ENCODE measurements around the gene RHPN2. TPM values are rescaled to one million over a fixed set of nuclear protein-coding genes. Genes with fewer than 3 reads are reported as not detected.

Gene RHPN2
- total RNA-seq, 4 donors from 2014 or later, result 7.8 to 39.7 (median 18.5) TPM

DNA sequence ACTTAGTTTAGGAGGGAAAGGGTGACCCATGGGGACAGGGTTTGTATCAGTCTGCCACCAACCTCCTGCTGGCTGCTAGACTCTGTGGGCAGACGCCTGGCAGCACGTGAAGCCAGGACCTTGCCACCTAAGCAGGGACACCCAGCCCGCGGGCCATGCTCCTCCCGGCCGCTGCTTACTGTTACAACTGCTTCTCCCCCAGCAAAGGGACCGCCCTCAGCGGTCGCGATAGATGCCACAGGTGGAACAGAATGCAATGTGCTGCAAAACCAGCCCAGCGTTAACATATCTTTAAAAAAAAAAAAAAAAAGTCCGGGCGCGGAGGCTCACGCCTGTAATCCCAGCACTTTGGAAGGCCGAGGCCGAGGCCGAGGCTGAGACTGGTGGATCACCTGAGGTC lies 1.9 kb upstream of the RHPN2 start:
- 83% methylated on average over 18 of the region's 18 CpGs for WGBS
- H3K27me3 ChIP-seq, result peaks cover 31% of the 10 kb centered on the region

DNA sequence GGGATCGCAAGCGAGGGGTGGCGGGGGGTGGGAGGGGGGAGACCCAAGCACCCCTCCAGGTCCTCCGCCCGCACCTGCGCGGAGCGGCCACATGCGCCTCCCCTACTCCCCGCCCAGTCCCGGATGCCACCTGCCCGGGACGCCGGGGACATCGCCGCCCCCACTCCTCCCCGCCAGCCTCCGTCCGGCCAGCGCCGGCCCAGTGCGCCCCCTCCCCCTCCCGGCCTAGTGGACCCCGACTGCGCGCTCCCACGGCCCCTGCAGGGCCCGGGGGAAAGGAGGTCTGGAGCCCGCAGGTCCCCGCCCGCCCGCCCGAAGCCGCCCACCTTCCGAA lies 263 bp downstream of the RHPN2 start:
- H3K27ac ChIP-seq, result peak overlapping the region; percentile 55
- no peak for TF ChIP-seq POLR2AphosphoS5 (IDR thresholded peaks at IDR 0.05)
- no peak for TF ChIP-seq EP300 (IDR thresholded peaks at IDR 0.05)
- TF ChIP-seq, protein P1, sequence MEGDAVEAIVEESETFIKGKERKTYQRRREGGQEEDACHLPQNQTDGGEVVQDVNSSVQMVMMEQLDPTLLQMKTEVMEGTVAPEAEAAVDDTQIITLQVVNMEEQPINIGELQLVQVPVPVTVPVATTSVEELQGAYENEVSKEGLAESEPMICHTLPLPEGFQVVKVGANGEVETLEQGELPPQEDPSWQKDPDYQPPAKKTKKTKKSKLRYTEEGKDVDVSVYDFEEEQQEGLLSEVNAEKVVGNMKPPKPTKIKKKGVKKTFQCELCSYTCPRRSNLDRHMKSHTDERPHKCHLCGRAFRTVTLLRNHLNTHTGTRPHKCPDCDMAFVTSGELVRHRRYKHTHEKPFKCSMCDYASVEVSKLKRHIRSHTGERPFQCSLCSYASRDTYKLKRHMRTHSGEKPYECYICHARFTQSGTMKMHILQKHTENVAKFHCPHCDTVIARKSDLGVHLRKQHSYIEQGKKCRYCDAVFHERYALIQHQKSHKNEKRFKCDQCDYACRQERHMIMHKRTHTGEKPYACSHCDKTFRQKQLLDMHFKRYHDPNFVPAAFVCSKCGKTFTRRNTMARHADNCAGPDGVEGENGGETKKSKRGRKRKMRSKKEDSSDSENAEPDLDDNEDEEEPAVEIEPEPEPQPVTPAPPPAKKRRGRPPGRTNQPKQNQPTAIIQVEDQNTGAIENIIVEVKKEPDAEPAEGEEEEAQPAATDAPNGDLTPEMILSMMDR (IDR thresholded peaks at IDR 0.05), result no peak
- TF ChIP-seq POLR2A (IDR thresholded peaks at IDR 0.05), result no peak
- WGBS, result no CpG with 5 or more reads among the region's 35 CpGs
- H3K27me3 ChIP-seq, result peaks cover 31% of the 10 kb centered on the region
- no peak for DNase-seq (ENCODE audit: low spot score in 2 of 2)
- H3K9me3 ChIP-seq, result no peaks in the 10 kb centered on the region
- H3K4me1 ChIP-seq, result peaks cover 19% of the 10 kb centered on the region
- peak overlapping the region; percentile 56 for H3K4me3 ChIP-seq
- H3K36me3 ChIP-seq, result no peaks in the 10 kb centered on the region

More for the DNA sequence above, 1.9 kb upstream of the RHPN2 start:
- Histone ChIP-seq H3K4me1 (peaks cover 19% of the 10 kb centered on the region), H3K9me3 (no peaks in the 10 kb centered on the region), H3K27ac (no peak overlapping the region), H3K36me3 (no peaks in the 10 kb centered on the region), H3K4me3 (no peak overlapping the region)
- TF ChIP-seq, protein P1 (IDR thresholded peaks at IDR 0.05), result no peak
- TF ChIP-seq POLR2AphosphoS5 (IDR thresholded peaks at IDR 0.05) (no peak), EP300 (IDR thresholded peaks at IDR 0.05) (no peak), POLR2A (IDR thresholded peaks at IDR 0.05) (no peak)
- DNase-seq (ENCODE audit: low spot score in 2 of 2), result no peak

DNA sequence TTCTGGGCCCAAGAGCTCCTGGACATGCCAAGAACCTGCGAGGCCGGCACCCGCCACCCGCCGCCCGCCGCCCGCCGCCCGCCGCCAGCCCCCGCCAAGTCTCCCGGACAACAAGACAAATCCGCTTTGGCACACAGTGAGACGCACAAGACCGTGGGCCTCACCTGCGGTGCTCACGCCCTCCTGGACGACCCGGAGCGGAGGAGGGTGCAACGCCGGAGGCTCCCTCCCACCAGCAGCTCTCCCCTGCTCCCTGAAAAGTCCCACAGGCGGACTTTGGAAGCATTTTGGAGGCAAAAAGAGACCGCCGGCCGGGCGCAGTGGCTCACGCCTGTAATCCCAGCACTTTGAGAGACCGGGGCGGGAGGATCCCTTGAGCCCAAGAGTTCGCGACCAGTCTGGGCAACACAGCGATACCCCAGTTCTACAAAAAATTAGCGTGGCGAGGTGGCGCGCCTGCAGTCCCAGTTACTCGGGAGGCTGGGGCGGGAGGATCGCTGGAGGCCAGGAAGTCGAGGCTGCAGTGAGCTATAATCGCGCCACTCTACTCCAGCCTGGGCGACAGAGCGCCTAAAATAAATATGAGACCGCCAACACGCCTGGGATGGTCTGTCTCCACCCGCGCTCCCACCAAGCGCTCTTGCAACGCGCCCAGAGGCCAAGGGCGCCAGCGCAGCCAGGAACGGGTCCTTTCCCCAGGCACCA lies 783 bp downstream of the RHPN2 start:
- H3K4me3 ChIP-seq, result peak overlapping the region; percentile 56
- no peaks in the 10 kb centered on the region for H3K9me3 ChIP-seq
- peaks cover 19% of the 10 kb centered on the region for H3K4me1 ChIP-seq
- H3K36me3 ChIP-seq, result no peaks in the 10 kb centered on the region
- WGBS, result 3% methylated on average over 31 of the region's 56 CpGs
- H3K27me3 ChIP-seq, result peaks cover 31% of the 10 kb centered on the region
- TF ChIP-seq POLR2A (IDR thresholded peaks at IDR 0.05) (no peak), POLR2AphosphoS5 (IDR thresholded peaks at IDR 0.05) (no peak), EP300 (IDR thresholded peaks at IDR 0.05) (no peak)
- TF ChIP-seq, protein P1 (IDR thresholded peaks at IDR 0.05), result no peak
- H3K27ac ChIP-seq, result peak overlapping the region; percentile 55
- no peak for DNase-seq (ENCODE audit: low spot score in 2 of 2)

DNA sequence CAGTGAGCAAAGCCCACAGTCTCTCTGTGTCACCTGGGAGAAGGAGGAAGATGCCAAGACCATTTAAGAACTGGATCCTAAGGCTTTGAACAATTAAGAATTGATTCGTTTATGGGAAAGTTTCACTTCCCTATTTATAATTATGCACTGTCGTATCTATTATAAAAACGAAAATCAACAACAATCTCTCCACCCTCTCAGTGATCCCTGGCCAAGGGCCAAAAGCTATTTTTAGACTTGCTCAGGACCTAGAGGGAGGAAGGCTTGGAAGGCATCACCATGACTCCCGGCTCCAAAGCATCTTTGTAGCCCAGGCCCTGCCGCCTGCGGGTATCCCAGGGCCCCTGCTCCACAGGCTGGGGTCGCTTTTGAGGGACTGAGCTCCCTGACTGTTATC lies 1.3 kb downstream of the RHPN2 start:
- H3K4me1 ChIP-seq, result peaks cover 19% of the 10 kb centered on the region
- no peaks in the 10 kb centered on the region for H3K36me3 ChIP-seq
- no peak for DNase-seq (ENCODE audit: low spot score in 2 of 2)
- TF ChIP-seq POLR2A (IDR thresholded peaks at IDR 0.05), result no peak
- no peak for TF ChIP-seq POLR2AphosphoS5 (IDR thresholded peaks at IDR 0.05)
- H3K4me3 ChIP-seq, result peak overlapping the region; percentile 56
- WGBS, result 11% methylated on average over 7 of the region's 7 CpGs
- no peak overlapping the region for H3K27ac ChIP-seq
- no peaks in the 10 kb centered on the region for H3K9me3 ChIP-seq
- H3K27me3 ChIP-seq, result peaks cover 31% of the 10 kb centered on the region

DNA sequence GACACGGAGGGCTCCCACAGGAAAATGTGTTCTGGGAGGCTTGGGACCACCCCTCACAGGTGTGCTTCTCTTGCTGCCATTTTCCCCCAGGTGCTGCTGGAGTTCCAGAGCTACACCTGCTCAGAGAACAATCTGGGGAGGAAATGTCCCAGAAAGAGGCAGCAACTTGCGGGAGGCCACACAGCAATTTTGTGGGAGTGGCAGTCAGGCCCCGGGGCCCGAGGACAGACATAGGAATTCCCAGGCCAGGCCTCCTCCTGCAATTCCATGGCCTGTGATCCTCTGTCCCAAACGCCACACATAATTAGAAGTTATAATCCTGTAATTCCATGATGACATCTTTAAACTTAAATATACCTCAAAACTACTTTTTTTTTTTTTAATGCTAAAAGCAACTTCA lies 1.8 kb downstream of the RHPN2 start:
- no peak overlapping the region for H3K27ac ChIP-seq
- H3K4me3 ChIP-seq, result no peak overlapping the region
- no peak for DNase-seq (ENCODE audit: low spot score in 2 of 2)
- H3K9me3 ChIP-seq, result no peaks in the 10 kb centered on the region
- H3K36me3 ChIP-seq, result no peaks in the 10 kb centered on the region
- peaks cover 19% of the 10 kb centered on the region for H3K4me1 ChIP-seq
- TF ChIP-seq POLR2A (IDR thresholded peaks at IDR 0.05) (no peak), EP300 (IDR thresholded peaks at IDR 0.05) (no peak)
- TF ChIP-seq, protein P1 (IDR thresholded peaks at IDR 0.05), result no peak
- peaks cover 31% of the 10 kb centered on the region for H3K27me3 ChIP-seq
- 70% methylated on average over 5 of the region's 5 CpGs for WGBS

DNA sequence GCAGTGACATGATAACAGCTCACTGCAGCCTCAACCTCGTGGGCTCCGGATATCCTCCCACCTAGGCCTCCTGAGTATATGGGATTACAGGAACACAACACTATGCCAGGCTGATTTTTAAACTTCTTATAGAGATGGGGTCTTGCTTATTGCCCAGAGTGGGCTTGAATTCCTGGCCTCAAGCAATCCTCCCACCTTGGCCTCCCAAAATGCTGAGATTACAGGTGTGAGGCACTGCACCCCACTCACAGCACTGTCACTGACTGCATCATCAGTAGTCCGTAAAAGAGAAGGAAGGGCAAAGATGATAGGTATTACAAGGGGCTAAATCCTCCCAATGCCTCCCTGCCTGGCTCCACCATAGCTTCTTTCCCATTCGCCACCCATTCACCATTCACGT lies 4.1 kb downstream of the RHPN2 start:
- no peaks in the 10 kb centered on the region for H3K36me3 ChIP-seq
- no peak overlapping the region for H3K4me3 ChIP-seq
- 84% methylated on average over 5 of the region's 5 CpGs for WGBS
- peaks cover 19% of the 10 kb centered on the region for H3K4me1 ChIP-seq
- peaks cover 31% of the 10 kb centered on the region for H3K27me3 ChIP-seq
- no peak overlapping the region for H3K27ac ChIP-seq
- TF ChIP-seq, protein P1 (IDR thresholded peaks at IDR 0.05), result no peak
- TF ChIP-seq POLR2AphosphoS5 (IDR thresholded peaks at IDR 0.05), result no peak
- no peak for TF ChIP-seq EP300 (IDR thresholded peaks at IDR 0.05)
- no peak for TF ChIP-seq POLR2A (IDR thresholded peaks at IDR 0.05)
- H3K9me3 ChIP-seq, result no peaks in the 10 kb centered on the region
- no peak for DNase-seq (ENCODE audit: low spot score in 2 of 2)
